ENCODE data around the gene PPM1D.

PPM1D gene

DNA sequence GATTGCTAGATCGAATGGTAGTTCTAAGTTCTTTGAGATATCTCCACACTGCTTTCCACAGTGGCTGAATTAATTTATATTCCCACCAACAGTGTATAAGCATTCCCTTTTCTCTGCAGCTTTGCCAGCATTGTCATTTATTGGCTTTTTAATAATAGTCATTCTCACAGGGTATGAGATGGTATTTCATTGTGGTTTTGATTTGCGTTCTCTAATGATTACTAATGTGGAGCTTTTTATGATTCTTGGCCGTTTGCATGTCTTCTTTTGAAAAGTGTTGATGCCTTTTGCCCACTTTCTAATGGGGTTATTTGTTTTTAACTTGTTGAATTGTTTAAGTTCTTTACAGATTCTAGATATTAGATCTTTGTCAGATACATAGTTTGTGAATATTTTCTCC lies 41.1 kb downstream of the PPM1D start:
- no peak overlapping the region for H3K4me3 ChIP-seq (ENCODE audit: low read depth, low read length)
- TF ChIP-seq, protein P1, sequence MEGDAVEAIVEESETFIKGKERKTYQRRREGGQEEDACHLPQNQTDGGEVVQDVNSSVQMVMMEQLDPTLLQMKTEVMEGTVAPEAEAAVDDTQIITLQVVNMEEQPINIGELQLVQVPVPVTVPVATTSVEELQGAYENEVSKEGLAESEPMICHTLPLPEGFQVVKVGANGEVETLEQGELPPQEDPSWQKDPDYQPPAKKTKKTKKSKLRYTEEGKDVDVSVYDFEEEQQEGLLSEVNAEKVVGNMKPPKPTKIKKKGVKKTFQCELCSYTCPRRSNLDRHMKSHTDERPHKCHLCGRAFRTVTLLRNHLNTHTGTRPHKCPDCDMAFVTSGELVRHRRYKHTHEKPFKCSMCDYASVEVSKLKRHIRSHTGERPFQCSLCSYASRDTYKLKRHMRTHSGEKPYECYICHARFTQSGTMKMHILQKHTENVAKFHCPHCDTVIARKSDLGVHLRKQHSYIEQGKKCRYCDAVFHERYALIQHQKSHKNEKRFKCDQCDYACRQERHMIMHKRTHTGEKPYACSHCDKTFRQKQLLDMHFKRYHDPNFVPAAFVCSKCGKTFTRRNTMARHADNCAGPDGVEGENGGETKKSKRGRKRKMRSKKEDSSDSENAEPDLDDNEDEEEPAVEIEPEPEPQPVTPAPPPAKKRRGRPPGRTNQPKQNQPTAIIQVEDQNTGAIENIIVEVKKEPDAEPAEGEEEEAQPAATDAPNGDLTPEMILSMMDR (IDR thresholded peaks at IDR 0.05; ENCODE audit: low read depth, low read length) = no peak

- TF ChIP-seq, protein P1 (IDR thresholded peaks at IDR 0.05; ENCODE audit: low read depth, low read length) = peak; percentile 49
- no peak overlapping the region for H3K4me3 ChIP-seq (ENCODE audit: low read depth, low read length)
Observed at GRCh38 chr17:60641810-60642220, 41.8 kb downstream of the PPM1D start.

DNA sequence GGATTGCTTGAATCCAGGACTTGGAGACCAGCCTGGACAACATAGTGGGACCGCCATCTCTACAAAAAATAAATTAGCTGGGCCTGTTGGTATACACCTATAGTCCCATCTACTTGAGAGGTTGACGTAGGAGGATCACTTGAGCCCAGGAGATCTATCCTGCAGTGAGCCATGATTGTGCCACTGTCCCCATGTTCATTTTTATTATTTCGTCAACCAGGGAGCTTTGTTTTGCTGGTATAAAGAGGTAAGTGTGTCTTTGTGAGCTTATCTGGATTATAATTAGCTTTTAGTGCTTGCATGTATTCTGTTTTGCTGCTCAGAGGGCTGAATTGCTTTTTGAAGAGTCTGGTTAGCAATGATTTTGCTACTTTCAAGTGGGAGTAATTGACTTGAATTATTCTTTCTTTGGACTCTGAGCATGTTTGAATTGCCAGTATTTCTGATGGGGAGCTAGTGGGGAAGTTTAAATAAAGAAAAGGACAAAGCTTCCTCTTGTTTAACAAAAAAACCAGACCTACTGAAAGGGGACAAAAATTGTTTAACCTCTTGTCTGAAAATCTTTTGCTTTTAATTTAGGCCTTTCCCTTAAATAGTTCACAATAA lies 46.0 kb downstream of the PPM1D start:
- TF ChIP-seq, protein P1 (IDR thresholded peaks at IDR 0.05; ENCODE audit: low read depth, low read length) = no peak
- no peak overlapping the region for H3K4me3 ChIP-seq (ENCODE audit: low read depth, low read length)

DNA sequence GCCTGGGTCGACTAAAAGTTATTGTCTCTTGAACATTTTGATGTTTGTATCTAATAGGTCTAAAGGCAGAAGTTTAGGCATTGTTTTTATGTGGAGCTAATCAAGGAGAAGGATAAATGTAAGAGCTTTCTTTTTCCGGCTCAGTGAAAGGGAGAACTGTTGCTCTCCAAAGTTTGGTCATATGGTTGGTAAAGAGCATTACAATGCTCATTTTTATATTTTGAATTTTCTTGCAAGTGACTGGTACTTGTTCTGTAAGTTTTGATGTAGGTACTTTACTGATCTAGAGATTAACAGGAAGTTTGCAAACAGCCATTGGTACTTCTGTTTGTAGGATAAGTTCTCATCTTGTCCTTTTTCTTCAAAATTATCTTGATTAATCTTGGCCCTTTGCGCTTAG lies 46.7 kb downstream of the PPM1D start:
- no peak overlapping the region for H3K4me3 ChIP-seq (ENCODE audit: low read depth, low read length)
- TF ChIP-seq, protein P1 (IDR thresholded peaks at IDR 0.05; ENCODE audit: low read depth, low read length) = no peak

DNA sequence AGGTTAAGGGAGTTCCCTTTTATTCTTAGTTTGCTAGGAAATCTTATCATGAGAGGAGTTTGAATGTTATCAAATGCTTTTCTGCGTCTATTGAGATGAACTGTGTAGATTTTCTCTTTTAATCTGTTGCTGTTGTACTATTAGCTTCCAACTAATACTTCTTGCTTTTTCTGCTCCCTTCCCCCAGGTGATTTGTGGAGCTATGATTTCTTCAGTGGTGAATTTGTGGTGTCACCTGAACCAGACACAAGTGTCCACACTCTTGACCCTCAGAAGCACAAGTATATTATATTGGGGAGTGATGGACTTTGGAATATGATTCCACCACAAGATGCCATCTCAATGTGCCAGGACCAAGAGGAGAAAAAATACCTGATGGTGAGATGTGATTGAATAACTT lies 47.7 kb downstream of the PPM1D start:
- TF ChIP-seq, protein P1 (IDR thresholded peaks at IDR 0.05; ENCODE audit: low read depth, low read length) = no peak
- no peak overlapping the region for H3K4me3 ChIP-seq (ENCODE audit: low read depth, low read length)

GRCh38 chr17:60652454-60653247 lies 52.7 kb downstream of the PPM1D start:
- H3K4me3 ChIP-seq (ENCODE audit: low read depth, low read length) = no peak overlapping the region
- TF ChIP-seq, protein P1 (IDR thresholded peaks at IDR 0.05; ENCODE audit: low read depth, low read length) = no peak

DNA sequence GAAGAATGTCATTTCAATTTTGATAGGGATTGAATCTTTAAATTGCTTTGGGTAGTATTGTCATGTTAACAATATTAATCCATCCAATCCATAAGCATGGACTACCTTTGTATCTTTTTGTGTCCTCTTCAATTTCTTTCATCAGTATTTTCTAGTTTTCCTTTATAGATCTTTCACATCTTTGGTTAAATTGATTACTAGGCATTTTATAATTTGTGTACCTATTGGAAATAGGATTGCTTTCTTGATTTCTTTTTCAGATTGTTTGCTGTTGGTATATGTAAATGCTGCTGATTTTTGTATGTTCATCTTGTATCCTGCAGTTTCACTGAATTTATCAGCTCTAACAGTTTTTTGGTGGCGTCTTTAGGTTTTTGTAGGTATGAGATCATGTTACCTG lies 53.6 kb downstream of the PPM1D start:
- H3K4me3 ChIP-seq (ENCODE audit: low read depth, low read length) = no peak overlapping the region
- TF ChIP-seq, protein P1 (IDR thresholded peaks at IDR 0.05; ENCODE audit: low read depth, low read length) = no peak

Measured in WI38 (cell line).